Activated T-helper 2 cell treated with anti-CD3 and anti-CD28 coated beads, Interferon-gamma antibody, Interleukin-2, Interleukin-4, amounts not matched to agents 10 μg/mL and 5 μg/mL and 100 μg/mL, durations not matched to agents 14 hours and 24 hours and 36 hours (primary cell): ENCODE measurements around the gene WDFY4. TPM values are rescaled to one million over a fixed set of nuclear protein-coding genes. Genes with fewer than 3 reads are reported as not detected.

Experiments used
- DNase-seq: peaks from one replicate; pipeline ENCODE4 v3.0.0; 2021; ENCODE audit warnings: low spot score
- H3K27ac Mint-ChIP-seq: one replicate; pipeline ENCODE4 v1.8.0; 2021; ENCODE audit warnings: mixed read lengths
- H3K27me3 Mint-ChIP-seq: one replicate; pipeline ENCODE4 v1.8.0; 2021; ENCODE audit warnings: low read depth, mixed read lengths
- H3K36me3 Mint-ChIP-seq: one replicate; pipeline ENCODE4 v1.8.0; 2021; ENCODE audit warnings: low read depth, mixed read lengths
- H3K4me1 Mint-ChIP-seq: one replicate; pipeline ENCODE4 v1.8.0; 2021; ENCODE audit warnings: low read depth, mixed read lengths
- H3K4me3 Mint-ChIP-seq: one replicate; pipeline ENCODE4 v1.8.0; 2021; ENCODE audit warnings: low read depth, mild to moderate bottlenecking, moderate library complexity, mixed read lengths
- H3K9me3 Mint-ChIP-seq: one replicate; pipeline ENCODE4 v1.8.0; 2021; ENCODE audit warnings: mixed read lengths
- intact Hi-C: fragments of 100-400 bp; cut with micrococcal nuclease; formaldehyde crosslinking; loops from one replicate; pipeline ENCODE4 v1.15.1; 2023
- total RNA-seq: library from RNA; stranded (reverse); gene quantifications from 2 replicates; pipeline ENCODE4 v1.2.3, GENCODE V29; 2022

Gene WDFY4
- total RNA-seq, 1 donor from 2014 or later, result 0.21 TPM

- H3K4me3 Mint-ChIP-seq, result no peak overlapping the region
- intact Hi-C loops, result loop anchor here (10.0 kb wide), 1 partner anchor 489 kb away; the partner anchor contains the start of gene MAPK8
- no peaks in the 10 kb centered on the region for H3K27me3 Mint-ChIP-seq
- no peaks in the 10 kb centered on the region for H3K36me3 Mint-ChIP-seq
- peaks cover 2% of the 10 kb centered on the region for H3K9me3 Mint-ChIP-seq
- H3K4me1 Mint-ChIP-seq, result peaks cover under 1% of the 10 kb centered on the region
- no peak for DNase-seq
- no peak overlapping the region for H3K27ac Mint-ChIP-seq
These were observed 109.4 kb downstream of the WDFY4 start for GRCh38 chr10:48794074-48794473.

DNA sequence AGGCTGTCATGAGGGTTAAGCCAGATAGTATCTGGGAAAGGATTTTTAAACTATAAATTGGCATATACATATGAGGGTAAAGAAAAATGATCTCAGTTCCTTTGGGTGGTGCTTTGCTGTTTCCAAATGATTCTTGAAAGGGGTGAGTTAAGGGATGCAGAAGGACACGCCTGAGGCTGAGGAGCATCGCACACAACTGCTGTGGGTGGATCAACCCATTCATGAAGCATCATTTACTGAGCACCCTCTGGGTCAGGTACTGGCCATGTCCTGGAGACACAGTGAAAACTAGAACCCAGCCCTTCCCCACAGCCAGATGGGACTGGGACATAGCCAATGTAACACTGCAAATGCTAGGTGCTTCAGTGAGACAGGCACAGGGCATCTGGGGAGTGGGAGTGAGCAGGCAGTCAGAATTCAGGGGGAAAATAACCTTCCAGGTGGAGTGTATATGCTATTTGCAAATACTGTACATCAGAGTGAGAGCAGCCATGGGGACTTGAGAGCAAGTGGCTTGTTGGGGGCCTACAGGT, 112.1 kb downstream of the WDFY4 start:
- H3K4me1 Mint-ChIP-seq, result peaks cover 14% of the 10 kb centered on the region

DNA sequence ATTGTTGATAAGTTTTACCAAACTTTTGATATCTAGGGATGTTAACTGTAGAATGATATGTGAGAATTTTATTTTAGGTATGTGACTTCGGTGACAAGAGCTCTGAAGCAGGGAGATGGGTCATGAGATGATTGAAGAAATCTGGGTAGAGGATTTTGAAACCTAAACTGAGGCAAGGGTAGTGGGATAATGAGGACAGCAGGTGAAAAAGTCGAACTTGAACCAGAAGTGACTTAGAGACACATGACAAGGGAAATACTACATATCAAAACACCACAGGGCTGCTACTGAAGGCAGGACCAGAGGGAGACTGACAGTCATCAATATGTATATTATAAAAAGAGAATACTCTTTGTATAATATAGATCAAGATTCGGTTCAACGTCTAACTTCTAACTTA, 113.2 kb downstream of the WDFY4 start:
- Mint-ChIP-seq H3K4me3 (no peak overlapping the region), H3K27me3 (no peaks in the 10 kb centered on the region), H3K4me1 (peaks cover 23% of the 10 kb centered on the region), H3K36me3 (peaks cover 10% of the 10 kb centered on the region), H3K9me3 (peaks cover 16% of the 10 kb centered on the region), H3K27ac (no peak overlapping the region)
- no peak for DNase-seq
- intact Hi-C loops, result loop anchor here (10.0 kb wide), 1 partner anchor 493 kb away; the partner anchor contains the start of gene MAPK8

More for the DNA sequence above, 112.1 kb downstream of the WDFY4 start:
- H3K27ac Mint-ChIP-seq, result no peak overlapping the region
- intact Hi-C loops, result loop anchor here (10.0 kb wide), 1 partner anchor 492 kb away; the partner anchor contains the start of gene MAPK8
- H3K9me3 Mint-ChIP-seq, result peaks cover 16% of the 10 kb centered on the region
- H3K27me3 Mint-ChIP-seq, result no peaks in the 10 kb centered on the region
- no peak for DNase-seq
- no peak overlapping the region for H3K4me3 Mint-ChIP-seq
- H3K36me3 Mint-ChIP-seq, result peaks cover 10% of the 10 kb centered on the region

- Mint-ChIP-seq H3K9me3 (peaks cover 16% of the 10 kb centered on the region), H3K4me1 (peaks cover 31% of the 10 kb centered on the region), H3K27ac (no peak overlapping the region), H3K36me3 (peaks cover 10% of the 10 kb centered on the region), H3K27me3 (no peaks in the 10 kb centered on the region), H3K4me3 (no peak overlapping the region)
- intact Hi-C loops, result loop anchor here (10.0 kb wide), 1 partner anchor 494 kb away; the partner anchor contains the start of gene MAPK8
- DNase-seq, result no peak
These were observed 114.0 kb downstream of the WDFY4 start for GRCh38 chr10:48798481-48799254.

- no peak for DNase-seq
- Mint-ChIP-seq H3K4me3 (no peak overlapping the region), H3K27me3 (no peaks in the 10 kb centered on the region), H3K27ac (no peak overlapping the region), H3K36me3 (peaks cover 10% of the 10 kb centered on the region), H3K9me3 (peaks cover 16% of the 10 kb centered on the region), H3K4me1 (peaks cover 39% of the 10 kb centered on the region)
- intact Hi-C loops, result loop anchor here (5.0 to 10.0 kb wide), 2 partner anchors 142 to 495 kb away; partner anchors contain the start of gene MAPK8
These were observed 114.8 kb downstream of the WDFY4 start for GRCh38 chr10:48799341-48800006.

DNA sequence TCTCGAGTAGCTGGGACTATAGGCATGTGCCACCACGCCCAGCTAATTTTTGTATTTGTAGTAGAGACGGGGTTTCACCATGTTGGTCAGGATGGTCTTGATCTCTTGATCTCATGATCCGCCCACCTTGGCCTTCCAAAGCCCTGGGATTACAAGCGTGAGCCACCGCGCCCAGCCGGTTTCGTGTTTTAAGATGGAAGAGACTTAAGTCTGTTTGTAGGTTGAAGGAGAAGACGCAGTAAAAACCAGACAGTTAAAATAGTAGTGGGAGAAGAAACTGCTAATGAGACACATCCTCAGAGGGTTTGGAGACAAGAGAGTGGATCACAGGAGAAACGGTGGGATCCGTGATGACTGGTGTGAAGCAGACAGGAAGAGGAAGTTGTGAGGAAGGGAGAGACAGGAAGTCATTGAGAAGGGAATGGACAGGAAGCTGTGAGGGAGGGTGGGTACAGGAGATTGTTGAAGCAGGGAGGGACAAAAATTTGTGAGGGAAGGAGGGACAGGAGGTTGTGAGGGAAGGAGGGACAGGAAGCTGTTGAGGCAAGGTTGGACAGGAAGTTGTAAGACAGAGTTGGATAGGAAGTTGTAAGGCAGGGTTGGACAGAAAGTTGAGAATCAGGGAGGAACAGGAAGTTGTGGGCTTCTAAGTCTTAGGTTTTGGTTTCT, 115.5 kb downstream of the WDFY4 start:
- intact Hi-C loops, result loop anchor here (5.0 kb wide), 1 partner anchor 143 kb away; no protein-coding TSS in a partner anchor
- Mint-ChIP-seq H3K9me3 (peaks cover 16% of the 10 kb centered on the region), H3K27ac (peak overlapping the region; percentile 74), H3K4me1 (peaks cover 43% of the 10 kb centered on the region), H3K27me3 (no peaks in the 10 kb centered on the region), H3K4me3 (peak overlapping the region; percentile 31), H3K36me3 (peaks cover 10% of the 10 kb centered on the region)
- no peak for DNase-seq

- Mint-ChIP-seq H3K36me3 (peaks cover 10% of the 10 kb centered on the region), H3K27me3 (no peaks in the 10 kb centered on the region), H3K9me3 (peaks cover 16% of the 10 kb centered on the region), H3K4me3 (no peak overlapping the region), H3K27ac (no peak overlapping the region), H3K4me1 (peaks cover 49% of the 10 kb centered on the region)
- no peak for DNase-seq
- intact Hi-C loops, result loop anchor here (5.0 kb wide), 1 partner anchor 144 kb away; no protein-coding TSS in a partner anchor
These were observed 116.3 kb downstream of the WDFY4 start for GRCh38 chr10:48801001-48801421.

DNA sequence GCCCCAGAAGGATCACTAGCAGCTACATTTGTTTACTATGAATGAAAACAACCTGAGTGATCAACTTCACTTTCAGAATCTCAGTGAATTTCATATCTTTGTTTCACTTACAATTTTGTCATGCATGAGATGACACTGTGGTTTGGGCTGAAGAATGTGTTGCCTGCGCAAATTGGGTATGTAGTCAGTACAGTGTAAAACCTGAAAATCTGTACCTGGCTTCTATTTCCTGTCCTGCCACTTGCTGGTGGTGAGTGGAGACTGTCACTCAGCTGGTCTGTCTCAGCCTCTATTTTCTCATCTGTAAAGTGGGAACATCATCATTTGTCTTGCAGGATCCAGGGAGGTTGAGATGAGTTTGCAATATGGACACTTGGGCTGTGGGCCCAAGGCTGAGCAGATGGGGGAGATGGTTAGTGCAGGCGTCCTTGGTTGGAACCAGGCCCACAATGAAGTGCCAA, 118.0 kb downstream of the WDFY4 start:
- H3K9me3 Mint-ChIP-seq, result peaks cover 16% of the 10 kb centered on the region
- intact Hi-C loops, result loop anchor here (5.0 kb wide), 1 partner anchor 145 kb away; no protein-coding TSS in a partner anchor
- H3K4me3 Mint-ChIP-seq, result no peak overlapping the region
- no peaks in the 10 kb centered on the region for H3K27me3 Mint-ChIP-seq
- peaks cover 49% of the 10 kb centered on the region for H3K4me1 Mint-ChIP-seq
- H3K27ac Mint-ChIP-seq, result no peak overlapping the region
- no peak for DNase-seq
- H3K36me3 Mint-ChIP-seq, result peaks cover 10% of the 10 kb centered on the region

DNA sequence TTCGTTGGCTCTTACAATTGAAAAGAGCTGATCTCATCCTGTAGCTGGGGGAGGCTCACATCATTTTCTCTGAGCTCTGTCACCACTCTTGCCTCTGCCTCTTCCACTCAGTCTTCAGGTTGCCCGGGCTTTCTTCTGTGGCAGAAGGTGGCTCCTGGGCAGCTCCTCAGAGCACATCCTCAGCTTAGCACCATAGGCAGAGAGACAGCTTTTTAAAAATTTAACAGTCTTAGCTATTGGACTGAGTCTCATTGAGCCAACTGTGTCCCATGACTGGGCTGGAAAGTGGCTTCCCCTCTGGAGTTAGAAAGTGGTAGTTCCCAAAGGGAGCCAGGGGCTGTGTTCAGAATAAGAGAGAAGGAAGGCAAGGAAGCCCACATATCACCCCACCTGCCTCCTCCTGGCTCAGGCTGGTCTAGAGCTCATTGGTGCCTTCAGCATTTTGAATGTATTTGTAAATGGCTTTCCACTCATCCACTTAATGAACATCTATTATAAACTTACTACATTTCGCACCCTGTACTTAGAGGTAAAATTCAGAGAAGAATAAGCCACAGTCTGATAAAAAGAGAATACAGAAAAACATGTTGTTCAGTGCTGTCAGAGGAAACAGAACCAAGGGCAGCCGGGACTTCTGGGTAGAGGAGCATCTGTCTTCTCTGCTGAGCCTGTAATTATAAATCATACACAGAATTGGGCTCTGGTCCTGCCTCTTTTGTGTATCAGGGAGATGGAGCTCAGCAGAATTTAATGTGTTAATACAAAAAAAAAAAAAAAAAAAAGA, 119.3 kb downstream of the WDFY4 start:
- peaks cover 10% of the 10 kb centered on the region for H3K36me3 Mint-ChIP-seq
- no peak overlapping the region for H3K4me3 Mint-ChIP-seq
- intact Hi-C loops, result loop anchor here (5.0 kb wide), 1 partner anchor 147 kb away; no protein-coding TSS in a partner anchor
- no peak for DNase-seq
- H3K27ac Mint-ChIP-seq, result no peak overlapping the region
- peaks cover 51% of the 10 kb centered on the region for H3K4me1 Mint-ChIP-seq
- H3K9me3 Mint-ChIP-seq, result peaks cover 15% of the 10 kb centered on the region
- H3K27me3 Mint-ChIP-seq, result no peaks in the 10 kb centered on the region

DNA sequence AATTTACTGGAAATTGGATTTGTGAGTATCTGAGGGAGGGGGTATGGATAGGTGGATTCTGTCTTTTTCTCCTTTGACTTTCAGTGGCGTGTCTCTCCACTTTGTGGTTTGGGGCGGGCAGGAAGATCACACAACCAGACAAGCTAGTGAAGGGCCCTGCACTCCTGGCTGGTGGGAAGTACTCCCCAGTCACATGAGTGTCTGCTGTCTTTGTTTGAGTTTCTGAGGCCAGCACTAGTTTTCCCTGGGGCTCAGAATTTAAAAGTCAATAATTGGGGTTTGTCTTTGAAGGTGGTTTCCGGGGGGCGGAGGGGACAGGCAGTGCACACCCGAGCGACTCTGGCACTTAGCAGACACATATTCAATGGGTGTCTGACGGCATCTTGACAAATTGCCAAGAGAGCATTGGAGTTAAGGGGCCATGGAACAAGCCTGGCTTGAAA, 120.1 kb downstream of the WDFY4 start:
- Mint-ChIP-seq H3K4me1 (peaks cover 49% of the 10 kb centered on the region), H3K27me3 (no peaks in the 10 kb centered on the region), H3K27ac (peak overlapping the region; percentile 1), H3K36me3 (peaks cover 7% of the 10 kb centered on the region), H3K4me3 (no peak overlapping the region), H3K9me3 (peaks cover 7% of the 10 kb centered on the region)
- intact Hi-C loops, result loop anchor here (5.0 kb wide), 1 partner anchor 147 kb away; no protein-coding TSS in a partner anchor
- DNase-seq, result no peak

- peaks cover 43% of the 10 kb centered on the region for H3K4me1 Mint-ChIP-seq
- no peak overlapping the region for H3K27ac Mint-ChIP-seq
- intact Hi-C loops, result no loop called here
- no peaks in the 10 kb centered on the region for H3K27me3 Mint-ChIP-seq
- H3K9me3 Mint-ChIP-seq, result peaks cover under 1% of the 10 kb centered on the region
- no peak overlapping the region for H3K4me3 Mint-ChIP-seq
- peaks cover 2% of the 10 kb centered on the region for H3K36me3 Mint-ChIP-seq
- DNase-seq, result no peak
These were observed 120.7 kb downstream of the WDFY4 start for GRCh38 chr10:48805411-48805810.
